NCI-H146 (cell line): ENCODE results near the gene TERB2.
"Not testable (repeated sequence)": the region's sequence is repeated elsewhere in the genome, so short reads cannot be mapped to it uniquely, and the experiment has no call there.

Source experiments
- DNase-seq: peaks from one replicate; lab custom pipeline; 2025; lab: John Stamatoyannopoulos, UW

Gene TERB2, protein sequence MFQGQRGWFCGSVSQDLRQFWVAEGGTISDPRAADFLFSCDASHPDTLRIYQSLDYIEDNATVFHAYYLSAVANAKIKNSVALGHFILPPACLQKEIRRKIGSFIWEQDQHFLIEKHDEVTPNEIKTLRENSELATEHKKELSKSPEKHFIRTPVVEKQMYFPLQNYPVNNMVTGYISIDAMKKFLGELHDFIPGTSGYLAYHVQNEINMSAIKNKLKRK

DNA sequence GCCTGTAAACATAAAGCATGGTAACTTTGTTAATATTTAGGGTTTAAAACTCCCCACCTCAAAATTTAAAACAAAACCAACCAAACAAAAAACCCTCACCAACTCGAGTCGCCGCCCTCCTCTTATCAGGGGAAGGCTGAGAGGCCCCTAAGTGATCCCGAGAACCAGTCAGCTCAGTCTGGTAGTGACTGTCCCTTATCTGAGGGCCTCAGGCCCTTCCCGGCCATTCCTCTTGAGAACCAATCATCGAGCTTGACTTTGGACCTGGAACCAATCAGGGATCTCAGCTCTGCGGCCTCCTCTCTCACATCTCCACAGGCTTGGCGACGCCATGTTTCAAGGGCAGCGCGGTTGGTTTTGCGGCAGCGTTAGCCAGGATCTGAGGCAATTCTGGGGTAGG lies at the start of gene TERB2:
Gene TERB2, plus strand, starts transcription at position 300 of the 400 bp plus-strand sequence. Its CDS starts 32 bp downstream, at position 332.
- DNase-seq, result no peak

DNA sequence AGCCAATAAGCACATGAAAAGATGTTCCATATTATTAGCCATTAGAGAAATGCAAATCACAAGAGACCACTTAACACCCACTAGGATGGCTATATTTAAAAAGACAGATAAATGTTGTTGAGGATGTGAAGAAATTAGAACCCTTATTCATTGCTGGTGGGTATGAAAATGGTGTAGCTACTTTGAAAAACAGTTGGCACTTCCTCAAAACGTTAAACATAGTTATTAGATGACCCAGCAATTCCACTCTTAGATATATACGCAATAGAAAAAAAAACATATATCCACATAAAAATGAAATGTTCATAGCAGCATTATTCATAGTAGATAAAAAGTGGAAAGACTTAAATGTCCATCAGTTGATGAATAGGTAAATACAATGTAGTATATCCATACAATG lies 47.1 kb upstream of the TERB2 start:
- DNase-seq, result no peak

DNA sequence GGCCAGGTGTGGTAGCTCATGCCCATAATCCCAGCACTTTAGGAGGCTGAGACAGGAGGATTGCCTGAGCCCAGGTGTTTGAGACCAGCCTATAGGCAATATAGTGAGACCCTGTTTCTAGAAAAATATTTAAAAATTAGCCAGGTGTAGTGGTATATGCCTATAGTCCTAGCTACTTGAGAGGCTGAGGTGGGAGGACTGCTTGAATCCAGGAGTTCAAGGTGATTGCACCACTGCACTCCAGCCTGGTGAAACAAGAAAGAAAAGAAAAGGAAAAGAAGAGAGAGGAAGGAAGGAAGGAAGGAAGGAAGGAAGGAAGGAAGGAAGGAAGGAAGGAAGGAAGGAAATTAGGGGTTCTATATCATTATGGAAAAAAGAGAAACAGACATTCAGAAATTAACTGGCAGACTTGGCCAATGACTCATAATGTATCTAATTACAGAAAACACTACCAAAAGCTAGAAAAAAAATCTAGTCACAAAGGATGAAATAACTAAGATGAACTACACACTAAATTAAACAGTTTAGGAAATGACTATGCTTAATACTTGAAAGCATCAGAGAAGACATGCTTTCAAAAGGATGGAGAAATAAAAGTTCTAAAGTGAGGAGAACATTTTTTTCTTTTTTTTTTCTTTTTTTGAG lies 45.4 kb upstream of the TERB2 start:
- no peak for DNase-seq

DNA sequence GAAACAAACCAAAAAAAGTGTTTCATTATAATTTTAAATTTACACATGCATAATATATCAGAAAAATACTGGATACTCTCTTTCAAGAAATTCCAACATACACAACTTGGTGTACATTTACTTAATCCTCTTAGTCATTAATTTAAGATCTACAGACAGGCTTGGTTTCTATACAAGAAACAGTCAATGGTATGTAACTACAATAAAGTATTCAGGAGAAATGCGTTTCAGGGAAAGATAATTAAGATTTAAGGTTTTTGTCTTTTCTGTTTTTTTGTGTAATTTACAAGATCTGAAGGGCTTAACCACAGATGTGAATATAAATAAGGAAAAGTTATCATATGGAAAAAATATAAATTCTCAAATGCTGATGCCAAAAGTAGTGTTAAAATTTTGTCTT lies 44.3 kb upstream of the TERB2 start:
- DNase-seq, result not testable (repeated sequence)

DNA sequence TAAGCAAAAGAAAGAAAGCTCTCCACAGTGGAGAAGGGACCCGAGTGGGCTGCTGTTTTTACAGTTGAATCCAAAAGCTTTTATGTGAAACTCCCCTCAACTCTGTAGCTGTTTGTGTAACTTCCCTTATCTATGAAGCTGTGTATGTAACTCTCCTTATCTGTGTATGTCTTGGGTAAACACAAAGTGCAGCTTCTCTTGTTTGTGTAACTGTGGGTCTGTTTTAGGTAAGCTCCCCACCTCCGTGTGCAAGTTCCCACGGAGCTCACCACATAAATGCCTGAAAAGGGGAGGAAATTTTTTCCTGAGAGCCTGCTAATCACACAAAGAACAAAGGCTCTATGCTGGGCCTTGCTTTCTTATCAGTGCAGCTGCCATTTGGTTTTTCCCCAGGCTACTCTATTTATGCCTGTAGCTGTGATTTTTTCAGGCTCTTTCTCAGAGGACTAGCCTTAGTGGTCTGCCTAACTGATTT lies 43.5 kb upstream of the TERB2 start:
- DNase-seq, result peak; percentile 47

DNA sequence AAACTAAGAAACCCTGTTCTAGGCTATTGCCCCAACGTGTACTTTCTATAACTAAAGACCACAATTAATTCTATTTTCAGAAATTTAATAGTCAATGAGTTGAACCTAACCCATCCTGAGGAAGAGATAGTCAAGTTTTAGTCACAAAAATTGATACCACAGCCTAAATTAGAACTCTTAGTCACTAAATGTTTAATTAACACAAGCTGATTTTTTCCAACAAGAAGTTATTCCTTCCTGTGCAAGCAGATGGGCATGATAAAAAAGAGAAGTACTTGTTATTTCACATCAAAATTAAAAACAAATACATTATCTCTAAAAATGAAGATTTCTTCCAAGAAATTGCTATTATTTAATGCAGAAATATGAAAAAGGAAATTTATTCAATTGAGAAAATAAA lies 38.4 kb upstream of the TERB2 start:
- DNase-seq, result no peak

DNA sequence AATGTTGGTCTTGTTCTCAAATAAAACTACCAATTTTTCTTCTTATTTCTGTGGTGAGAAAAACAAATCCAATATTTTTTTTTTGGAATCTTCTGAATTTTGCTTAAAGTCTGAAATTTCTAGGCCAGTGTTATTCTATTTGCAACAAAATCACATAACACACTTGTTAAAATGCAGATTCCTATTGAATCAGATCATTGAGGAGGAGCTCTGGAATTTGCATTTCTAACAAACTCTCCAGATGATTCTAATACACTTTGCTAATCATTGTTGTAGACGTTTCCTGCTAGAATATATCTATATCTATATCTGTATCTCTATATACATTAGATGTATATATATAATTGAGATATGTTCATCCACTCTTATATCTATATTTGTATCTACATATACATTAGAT lies 27.8 kb upstream of the TERB2 start:
- DNase-seq, result not testable (repeated sequence)

DNA sequence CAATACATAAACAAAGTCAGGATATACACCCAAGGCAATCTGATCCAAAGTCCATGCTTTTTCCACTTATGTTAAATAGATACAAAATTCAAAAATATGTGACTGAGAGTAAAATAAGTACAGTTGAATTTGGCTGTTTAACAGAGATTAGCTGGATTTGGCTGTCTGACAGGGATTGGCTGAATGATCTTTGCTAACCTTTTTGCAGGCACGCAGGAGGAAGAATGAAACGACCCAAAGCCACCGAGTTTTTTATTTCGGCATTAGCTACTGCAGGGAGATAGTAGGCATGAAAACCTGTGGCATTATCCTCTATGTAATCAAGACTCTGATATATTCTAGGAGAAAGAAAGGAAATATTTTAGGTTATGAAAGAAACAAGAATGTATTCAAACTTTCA lies 26.2 kb upstream of the TERB2 start:
- not testable (repeated sequence) for DNase-seq

DNA sequence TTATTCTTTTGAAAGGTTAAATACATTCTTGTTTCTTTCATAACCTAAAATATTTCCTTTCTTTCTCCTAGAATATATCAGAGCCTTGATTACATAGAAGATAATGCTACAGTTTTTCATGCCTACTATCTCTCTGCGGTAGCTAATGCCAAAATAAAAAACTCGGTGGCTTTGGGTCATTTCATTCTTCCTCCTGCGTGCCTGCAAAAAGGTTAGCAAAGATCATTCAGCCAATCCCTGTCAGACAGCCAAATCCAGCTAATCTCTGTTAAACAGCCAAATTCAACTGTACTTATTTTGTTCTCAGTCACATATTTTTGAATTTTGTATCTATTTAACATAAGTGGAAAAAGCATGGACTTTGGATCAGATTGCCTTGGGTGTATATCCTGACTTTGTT lies 1.8 kb downstream of the TERB2 start:
- not testable (repeated sequence) for DNase-seq

DNA sequence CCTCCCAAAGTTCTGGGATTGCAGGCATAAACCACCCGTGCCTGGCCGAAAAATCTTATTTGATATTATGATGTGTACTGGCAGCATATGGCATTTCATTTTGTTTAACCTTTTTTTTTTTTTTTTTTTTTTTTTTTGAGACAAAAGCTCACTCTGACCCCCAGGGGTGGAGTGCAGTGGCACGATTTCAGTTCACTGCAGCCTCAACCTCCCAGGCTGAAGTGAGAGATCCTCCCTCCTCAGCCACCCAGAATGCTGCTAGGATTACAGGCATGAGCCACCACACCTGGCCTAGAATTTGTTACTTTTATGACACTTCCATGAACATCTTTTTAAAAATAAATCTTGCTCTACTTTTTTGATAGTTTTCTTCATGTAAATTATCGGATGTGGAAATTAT lies 12.0 kb downstream of the TERB2 start:
- DNase-seq, result no peak

DNA sequence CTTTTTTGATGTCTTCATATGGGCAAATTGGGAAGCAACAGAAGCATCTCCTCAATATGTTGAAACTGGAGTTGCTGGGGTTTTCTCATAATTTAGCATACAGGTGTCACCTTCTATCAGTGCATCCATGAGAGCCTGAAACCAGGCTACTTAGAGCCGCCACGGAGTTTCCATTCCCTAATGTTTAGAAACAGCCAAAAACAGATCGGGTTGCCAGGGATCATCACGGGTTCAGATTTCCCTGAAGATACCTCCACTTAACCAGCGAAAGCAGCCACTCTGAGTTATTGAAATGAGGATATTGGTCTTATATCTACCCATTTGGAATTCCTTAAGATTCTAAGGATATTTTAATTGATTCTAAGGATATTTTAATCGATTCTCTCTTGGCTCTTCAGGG lies 14.5 kb downstream of the TERB2 start:
- peak; percentile 53 for DNase-seq

DNA sequence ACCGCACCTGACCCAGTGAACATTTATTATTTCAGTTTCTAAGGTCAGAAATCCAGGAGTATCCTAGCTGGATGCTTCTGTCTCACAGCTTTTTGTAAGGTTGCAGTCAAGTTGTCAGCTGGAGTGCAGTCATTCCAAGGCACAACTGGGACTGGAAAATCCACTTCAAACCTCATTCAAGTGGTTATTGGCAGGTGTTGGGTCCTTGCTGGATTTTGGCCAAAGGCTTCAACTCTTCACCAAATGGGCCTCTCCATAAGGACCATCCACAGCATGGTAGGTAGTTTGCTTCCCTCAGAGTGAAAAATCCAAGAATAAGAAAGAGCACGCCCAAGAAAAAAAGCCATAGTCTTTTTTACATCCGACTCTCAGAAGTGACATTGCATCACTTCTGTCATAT lies 19.7 kb downstream of the TERB2 start:
- not testable (repeated sequence) for DNase-seq

DNA sequence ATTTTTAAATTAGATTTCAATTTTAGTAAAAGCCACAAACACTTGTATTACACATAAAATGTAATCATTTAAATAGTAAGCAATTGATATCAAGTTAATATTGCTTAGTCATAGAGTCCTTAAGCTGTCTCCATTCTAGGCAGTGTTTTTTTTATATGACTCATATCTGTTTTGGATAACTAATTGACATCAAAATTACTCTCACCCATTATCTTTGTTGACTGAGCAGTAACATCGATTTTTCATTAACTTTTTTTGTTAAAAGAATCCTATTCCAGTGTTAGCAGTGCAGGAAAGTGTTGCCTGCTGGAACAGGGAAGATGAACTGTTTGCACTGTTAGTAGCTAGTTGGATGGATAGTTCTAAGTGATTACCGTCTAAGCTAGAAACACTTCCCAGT lies 21.3 kb downstream of the TERB2 start:
- peak; percentile 78 for DNase-seq

DNA sequence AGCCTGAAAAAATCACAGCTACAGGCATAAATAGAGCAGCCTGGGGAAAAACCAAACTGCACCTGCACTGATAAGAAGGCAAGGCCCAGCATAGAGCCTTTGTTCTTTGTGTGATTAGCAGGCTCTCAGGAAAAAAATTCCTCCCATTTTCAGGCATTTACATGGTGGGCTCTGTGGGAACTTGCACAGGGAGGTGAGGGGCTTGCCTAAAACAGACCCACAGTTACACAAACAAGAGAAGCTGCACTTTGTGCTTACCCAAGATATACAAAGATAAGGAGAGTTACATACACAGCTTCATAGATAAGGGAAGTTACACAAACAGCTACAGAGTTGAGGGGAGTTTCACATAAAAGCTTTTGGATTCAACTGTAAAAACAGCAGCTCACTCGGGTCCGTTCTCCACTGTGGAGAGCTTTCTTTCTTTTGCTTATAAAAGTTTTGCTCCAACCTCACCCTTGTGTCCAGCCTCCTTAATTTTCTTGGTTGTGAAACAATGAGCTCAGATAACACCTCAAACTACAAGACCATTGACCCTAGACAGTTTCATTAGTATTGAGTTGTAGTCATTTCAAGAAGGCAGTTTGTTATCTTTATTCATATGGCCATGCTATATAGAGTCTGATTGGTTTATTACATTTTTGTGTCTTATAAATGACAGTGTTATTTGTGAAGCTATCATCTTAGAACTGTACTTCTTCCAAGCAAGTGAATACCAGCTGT lies 23.3 kb downstream of the TERB2 start:
- peak; percentile 41 for DNase-seq

DNA sequence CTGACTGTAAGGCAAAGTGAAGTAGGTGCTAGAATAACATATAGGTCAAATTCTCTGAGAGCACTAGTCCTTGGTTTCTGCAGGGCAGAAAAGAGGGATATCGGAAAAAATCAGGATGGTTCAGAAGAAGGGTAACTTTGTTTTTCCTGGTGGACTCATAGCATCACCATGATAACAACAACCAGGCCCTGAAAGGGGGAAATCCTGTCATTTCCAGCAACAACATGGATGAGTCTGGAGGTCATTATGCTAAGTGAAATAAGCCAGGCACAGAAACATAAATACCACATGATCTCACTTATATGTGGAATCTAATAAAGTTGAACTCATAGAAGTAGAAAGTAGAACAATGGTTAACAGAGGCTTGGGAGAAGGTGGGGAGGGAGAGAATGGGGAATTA lies 27.7 kb downstream of the TERB2 start:
- not testable (repeated sequence) for DNase-seq

DNA sequence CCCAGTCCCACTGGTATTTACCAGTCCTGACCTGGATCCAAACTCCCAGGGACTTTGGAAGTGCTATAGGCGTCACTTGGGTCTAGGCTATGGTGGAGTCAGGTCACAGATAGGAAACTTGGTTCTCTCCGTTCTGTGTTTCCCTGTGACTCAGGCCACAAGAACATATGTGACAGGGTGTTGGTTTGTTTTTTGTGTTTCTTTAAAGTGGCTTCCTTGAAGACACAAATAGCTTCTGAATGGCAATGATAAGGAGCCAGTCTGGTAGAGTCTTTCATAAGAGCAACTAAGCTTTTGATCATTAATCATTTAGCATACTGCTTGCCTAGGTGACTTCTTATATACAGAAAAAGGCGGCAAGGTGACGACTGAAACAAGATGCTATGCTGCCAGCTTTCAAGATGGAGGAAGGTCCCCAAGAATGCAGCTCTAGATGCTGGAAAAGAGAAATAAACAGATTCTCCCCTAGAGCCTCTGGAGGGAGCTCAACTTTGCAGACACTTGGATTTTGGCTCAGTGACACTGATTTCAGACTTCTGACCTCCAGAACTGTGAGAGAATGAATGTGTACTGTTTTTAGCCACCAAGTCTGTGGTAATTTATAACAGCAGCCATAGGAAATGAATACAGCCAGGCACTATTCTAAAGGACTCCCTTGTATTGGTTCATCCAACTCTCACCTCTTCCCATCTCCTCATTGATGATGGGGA lies 30.0 kb downstream of the TERB2 start:
- DNase-seq, result not testable (repeated sequence)

DNA sequence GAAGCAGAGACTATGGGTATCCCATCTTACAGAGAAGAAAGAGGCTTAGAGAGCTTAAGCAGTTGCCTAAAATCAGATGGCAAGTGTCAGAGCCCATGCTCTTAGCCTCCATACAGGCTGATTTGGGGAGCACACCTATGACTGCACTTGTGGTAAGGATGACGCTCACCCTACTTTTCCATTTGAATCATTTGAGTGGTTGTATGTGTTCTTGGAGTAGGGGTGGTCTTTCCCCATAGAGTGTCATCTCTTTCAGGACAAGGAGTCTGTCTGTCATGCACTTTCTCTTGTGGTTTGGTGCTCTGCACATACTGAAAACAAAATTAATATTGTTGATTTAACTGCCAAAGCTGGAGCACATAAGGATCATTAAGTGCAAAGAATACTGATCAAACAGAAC lies 31.2 kb downstream of the TERB2 start:
- DNase-seq, result not testable (repeated sequence)

DNA sequence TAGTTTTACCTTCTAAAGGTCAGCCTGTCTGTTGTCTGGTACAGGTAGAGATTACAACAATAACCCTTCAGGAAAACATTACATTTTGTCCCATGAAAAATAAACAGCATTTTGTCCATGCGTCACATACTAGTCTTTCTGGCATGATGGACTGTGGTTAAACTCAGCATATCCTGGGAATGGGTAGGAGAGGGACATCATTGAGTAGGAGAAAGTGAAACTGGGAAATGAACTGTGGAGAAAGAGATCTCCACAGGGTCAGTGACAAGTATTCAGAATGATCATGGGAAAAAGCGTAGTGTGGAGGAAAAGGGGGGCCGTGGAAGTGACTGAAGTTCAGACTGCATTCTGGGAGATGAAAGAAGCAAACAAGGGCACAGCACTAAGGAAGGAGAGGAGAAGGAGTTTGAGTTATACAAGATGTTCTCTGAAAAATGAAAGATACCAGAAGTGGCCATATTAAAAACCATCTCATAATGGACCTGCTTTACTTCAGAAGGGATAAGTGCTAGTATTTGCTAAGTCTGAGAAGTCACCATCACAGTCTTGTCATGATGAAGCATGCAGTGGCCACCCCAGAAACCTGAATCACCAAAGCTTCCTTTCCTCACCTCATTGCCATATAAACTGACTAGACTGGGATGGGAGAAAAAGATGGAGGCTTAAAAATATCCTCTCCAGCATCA lies 31.8 kb downstream of the TERB2 start:
- not testable (repeated sequence) for DNase-seq

DNA sequence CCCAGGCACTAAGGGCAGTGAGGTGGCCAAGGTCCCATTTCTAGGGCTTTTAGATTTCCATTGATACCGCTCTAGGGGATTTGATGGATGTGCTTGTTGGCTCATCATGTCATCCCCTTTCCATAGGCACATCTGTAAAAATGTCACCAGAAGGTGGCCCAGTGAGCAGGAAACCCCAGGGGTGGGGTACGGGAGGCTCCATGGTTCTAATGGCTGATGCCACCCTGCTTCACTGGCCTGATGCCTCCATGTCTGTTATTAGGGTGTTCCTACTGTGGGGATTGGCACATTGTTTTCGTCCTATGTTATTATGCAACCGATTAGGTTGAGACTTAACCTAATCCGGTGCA lies 32.4 kb downstream of the TERB2 start:
- not testable (repeated sequence) for DNase-seq

DNA sequence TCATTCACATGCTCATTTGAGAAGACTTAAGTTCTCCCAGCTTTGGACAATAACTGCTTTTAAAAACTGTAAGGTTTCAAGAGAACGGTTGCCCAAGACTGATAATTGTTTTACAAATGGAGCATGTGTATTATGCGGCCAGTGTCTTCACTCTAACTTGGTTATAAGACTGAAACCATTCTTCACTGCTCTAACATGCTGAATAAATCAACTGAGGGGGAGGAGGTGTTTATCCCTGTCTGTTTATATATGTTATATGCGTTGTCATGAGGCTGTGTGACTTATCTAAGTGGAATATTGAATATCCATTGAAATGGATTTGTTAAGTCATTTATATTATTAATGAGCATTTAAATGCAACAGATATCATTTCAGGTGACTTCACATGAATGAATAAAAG lies 41.1 kb downstream of the TERB2 start:
- DNase-seq, result not testable (repeated sequence)

DNA sequence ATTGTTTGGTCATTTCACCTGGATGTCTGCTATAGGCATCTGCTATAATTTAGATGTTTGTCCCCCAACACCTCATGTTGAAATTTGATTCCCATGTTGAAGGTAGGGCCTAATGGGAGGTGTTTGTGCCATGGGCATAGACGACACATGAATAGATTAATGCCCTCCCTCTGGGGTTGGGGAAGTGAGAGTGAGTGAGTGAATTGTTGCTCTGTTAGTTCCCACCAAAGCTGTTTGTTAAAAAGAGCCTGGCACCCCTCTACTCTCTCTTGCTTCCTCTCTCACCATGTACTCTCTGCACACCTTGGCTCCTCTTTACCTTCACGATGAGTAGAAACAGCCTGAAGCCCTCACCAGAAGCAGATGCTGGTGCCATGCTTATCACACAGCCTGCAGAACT lies 42.6 kb downstream of the TERB2 start:
- DNase-seq, result no peak

DNA sequence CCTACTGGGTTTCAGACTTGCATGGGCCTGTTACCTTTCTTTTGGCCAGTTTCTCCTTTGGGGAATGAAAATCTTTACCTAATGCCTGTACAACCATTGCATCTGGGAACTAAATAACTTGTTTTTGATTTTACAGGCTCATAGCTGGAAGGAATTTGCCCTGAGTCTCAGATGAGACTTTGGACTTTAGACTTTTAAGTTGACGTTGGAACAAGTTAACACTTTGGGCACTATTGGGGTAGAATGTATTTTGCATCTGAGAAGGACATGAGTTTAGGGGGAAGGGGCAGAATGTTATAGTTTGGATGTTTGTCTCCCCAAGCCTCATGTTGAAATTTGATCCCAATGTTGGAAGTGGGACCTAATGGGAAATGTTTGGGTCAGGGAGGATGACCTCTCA lies 44.7 kb downstream of the TERB2 start:
- DNase-seq, result not testable (repeated sequence)
